Progenitor cell of endocrine pancreas (in vitro differentiated cells): ENCODE results near the gene VCAN. TPM values are rescaled to one million over a fixed set of nuclear protein-coding genes. Genes with fewer than 3 reads are reported as not detected.
A peak's percentile ranks its signal among the peaks of the same experiment; 100 is the strongest.

Source experiments
- DNase-seq: peaks from one replicate; pipeline ENCODE4 v3.0.0; 2021; ENCODE audit warnings: low spot score; ENCODE audit not compliant: unreplicated experiment
- H3K27ac Mint-ChIP-seq: 2 replicates; pipeline ENCODE4 v1.8.0; 2021; ENCODE audit warnings: mild to moderate bottlenecking, moderate library complexity, mixed read lengths
- H3K27me3 Mint-ChIP-seq: 2 replicates; pipeline ENCODE4 v1.8.0; 2021; ENCODE audit warnings: mixed read lengths
- H3K36me3 Mint-ChIP-seq: 2 replicates; pipeline ENCODE4 v1.8.0; 2022; ENCODE audit warnings: mixed read lengths; ENCODE audit not compliant: insufficient read depth
- H3K4me1 Mint-ChIP-seq: 2 replicates; pipeline ENCODE4 v1.8.0; 2021; ENCODE audit warnings: low read depth, mixed read lengths
- H3K4me3 Mint-ChIP-seq: 2 replicates; pipeline ENCODE4 v1.8.0; 2021; ENCODE audit warnings: low read depth, mild to moderate bottlenecking, moderate library complexity, mixed read lengths
- H3K9me3 Mint-ChIP-seq: 2 replicates; pipeline ENCODE4 v1.8.0; 2021; ENCODE audit warnings: low read depth, mixed read lengths
- CTCF ChIP-seq: fragments of 200-600 bp; sonication (generic); IDR thresholded peaks from one replicate; pipeline ENCODE4 v1.5.0; 2021; ENCODE audit warnings: antibody characterized with exemption, mild to moderate bottlenecking; ENCODE audit not compliant: unreplicated experiment
- total RNA-seq: library from RNA; stranded (reverse); gene quantifications from 2 replicates; pipeline ENCODE4 v1.2.1, GENCODE V29; 2021

VCAN gene
- total RNA-seq, 1 donor from 2014 or later: 673 TPM

GRCh38 chr5:83467371-83468035 lies 4.0 kb upstream of the VCAN start:
- no peak overlapping the region for H3K4me3 Mint-ChIP-seq
- H3K9me3 Mint-ChIP-seq: peaks cover 5% of the 10 kb centered on the region

GRCh38 chr5:83469075-83469474 lies 2.5 kb upstream of the VCAN start:
- peaks cover under 1% of the 10 kb centered on the region for H3K9me3 Mint-ChIP-seq
- no peak for TF ChIP-seq CTCF
- H3K27ac Mint-ChIP-seq: no peak overlapping the region
- peaks cover 14% of the 10 kb centered on the region for H3K4me1 Mint-ChIP-seq
- H3K36me3 Mint-ChIP-seq: peaks cover under 1% of the 10 kb centered on the region
- DNase-seq: no peak
- H3K4me3 Mint-ChIP-seq: no peak overlapping the region
- H3K27me3 Mint-ChIP-seq: peaks cover 13% of the 10 kb centered on the region

More at GRCh38 chr5:83467371-83468035, 4.0 kb upstream of the VCAN start:
- Mint-ChIP-seq H3K27ac (no peak overlapping the region), H3K36me3 (peaks cover 3% of the 10 kb centered on the region), H3K4me1 (peaks cover 12% of the 10 kb centered on the region), H3K27me3 (peaks cover 13% of the 10 kb centered on the region)
- DNase-seq: no peak
- no peak for TF ChIP-seq CTCF

- peaks cover 26% of the 10 kb centered on the region for H3K4me1 Mint-ChIP-seq
- H3K27ac Mint-ChIP-seq: peak overlapping the region; percentile 95
- no peaks in the 10 kb centered on the region for H3K9me3 Mint-ChIP-seq
- peak overlapping the region; percentile 93 for H3K4me3 Mint-ChIP-seq
- TF ChIP-seq CTCF: no peak
- H3K36me3 Mint-ChIP-seq: no peaks in the 10 kb centered on the region
- no peak for DNase-seq
- peaks cover 10% of the 10 kb centered on the region for H3K27me3 Mint-ChIP-seq
These were observed 779 bp upstream of the VCAN start for GRCh38 chr5:83470526-83471404.

GRCh38 chr5:83472213-83472507 lies 616 bp downstream of the VCAN start:
- Mint-ChIP-seq H3K27ac (peak overlapping the region; percentile 95), H3K36me3 (no peaks in the 10 kb centered on the region), H3K4me1 (peaks cover 34% of the 10 kb centered on the region), H3K27me3 (peaks cover 9% of the 10 kb centered on the region), H3K9me3 (no peaks in the 10 kb centered on the region), H3K4me3 (peak overlapping the region; percentile 93)
- DNase-seq: no peak
- TF ChIP-seq CTCF: no peak

GRCh38 chr5:83472508-83473345 lies 1.2 kb downstream of the VCAN start:
- Mint-ChIP-seq H3K27ac (peak overlapping the region; percentile 95), H3K27me3 (peaks cover 3% of the 10 kb centered on the region), H3K4me3 (peak overlapping the region; percentile 93), H3K9me3 (no peaks in the 10 kb centered on the region), H3K4me1 (peaks cover 34% of the 10 kb centered on the region), H3K36me3 (peaks cover 2% of the 10 kb centered on the region)
- TF ChIP-seq CTCF: no peak
- DNase-seq: peak; percentile 30
